Measurements from ENCODE around the gene OPRPN. TPM values are rescaled to one million over a fixed set of nuclear protein-coding genes. Genes with fewer than 3 reads are reported as not detected.

The OPRPN gene
- total RNA-seq, 1 donor from 2014 or later: not detected

- H3K4me1 Mint-ChIP-seq (ENCODE audit: unreplicated experiment): no peaks in the 10 kb centered on the region
- DNase-seq (ENCODE audit: low spot score): no peak
- H3K27ac Mint-ChIP-seq (ENCODE audit: unreplicated experiment): no peak overlapping the region
- H3K27me3 Mint-ChIP-seq (ENCODE audit: unreplicated experiment): peaks cover 3% of the 10 kb centered on the region
- no peak for TF ChIP-seq CTCF (IDR thresholded peaks at IDR 0.05; ENCODE audit: unreplicated experiment)
- no peaks in the 10 kb centered on the region for H3K9me3 Mint-ChIP-seq (ENCODE audit: unreplicated experiment)
- H3K36me3 Mint-ChIP-seq (ENCODE audit: low read depth, unreplicated experiment): no peaks in the 10 kb centered on the region
- no peak overlapping the region for H3K4me3 Mint-ChIP-seq (ENCODE audit: unreplicated experiment)
Measured at GRCh38 chr4:70365479-70365878, 32.3 kb upstream of the OPRPN start.

- no peaks in the 10 kb centered on the region for H3K9me3 Mint-ChIP-seq (ENCODE audit: unreplicated experiment)
- H3K27me3 Mint-ChIP-seq (ENCODE audit: unreplicated experiment): peaks cover 3% of the 10 kb centered on the region
- no peak overlapping the region for H3K27ac Mint-ChIP-seq (ENCODE audit: unreplicated experiment)
- no peaks in the 10 kb centered on the region for H3K4me1 Mint-ChIP-seq (ENCODE audit: unreplicated experiment)
- TF ChIP-seq CTCF (IDR thresholded peaks at IDR 0.05; ENCODE audit: unreplicated experiment): no peak
- H3K4me3 Mint-ChIP-seq (ENCODE audit: unreplicated experiment): no peak overlapping the region
- H3K36me3 Mint-ChIP-seq (ENCODE audit: low read depth, unreplicated experiment): no peaks in the 10 kb centered on the region
- DNase-seq (ENCODE audit: low spot score): no peak
Measured at GRCh38 chr4:70367813-70368212, 29.9 kb upstream of the OPRPN start.

- no peak for DNase-seq (ENCODE audit: low spot score)
- Mint-ChIP-seq H3K4me1 (ENCODE audit: unreplicated experiment) (peaks cover 7% of the 10 kb centered on the region), H3K4me3 (ENCODE audit: unreplicated experiment) (no peak overlapping the region), H3K9me3 (ENCODE audit: unreplicated experiment) (no peaks in the 10 kb centered on the region), H3K27ac (ENCODE audit: unreplicated experiment) (no peak overlapping the region), H3K36me3 (ENCODE audit: low read depth, unreplicated experiment) (no peaks in the 10 kb centered on the region), H3K27me3 (ENCODE audit: unreplicated experiment) (peaks cover 1% of the 10 kb centered on the region)
- no peak for TF ChIP-seq CTCF (IDR thresholded peaks at IDR 0.05; ENCODE audit: unreplicated experiment)
Measured at GRCh38 chr4:70371987-70372386, 25.8 kb upstream of the OPRPN start.

GRCh38 chr4:70372760-70373159, 25.0 kb upstream of the OPRPN start:
- no peak for DNase-seq (ENCODE audit: low spot score)
- Mint-ChIP-seq H3K27me3 (ENCODE audit: unreplicated experiment) (peaks cover 1% of the 10 kb centered on the region), H3K4me1 (ENCODE audit: unreplicated experiment) (peaks cover 7% of the 10 kb centered on the region), H3K27ac (ENCODE audit: unreplicated experiment) (no peak overlapping the region), H3K4me3 (ENCODE audit: unreplicated experiment) (no peak overlapping the region), H3K36me3 (ENCODE audit: low read depth, unreplicated experiment) (no peaks in the 10 kb centered on the region), H3K9me3 (ENCODE audit: unreplicated experiment) (no peaks in the 10 kb centered on the region)
- TF ChIP-seq CTCF (IDR thresholded peaks at IDR 0.05; ENCODE audit: unreplicated experiment): no peak

GRCh38 chr4:70380578-70380977, 17.2 kb upstream of the OPRPN start:
- Mint-ChIP-seq H3K4me3 (ENCODE audit: unreplicated experiment) (no peak overlapping the region), H3K36me3 (ENCODE audit: low read depth, unreplicated experiment) (no peaks in the 10 kb centered on the region), H3K27me3 (ENCODE audit: unreplicated experiment) (peaks cover 1% of the 10 kb centered on the region), H3K27ac (ENCODE audit: unreplicated experiment) (no peak overlapping the region), H3K9me3 (ENCODE audit: unreplicated experiment) (no peaks in the 10 kb centered on the region), H3K4me1 (ENCODE audit: unreplicated experiment) (peaks cover 5% of the 10 kb centered on the region)
- TF ChIP-seq CTCF (IDR thresholded peaks at IDR 0.05; ENCODE audit: unreplicated experiment): no peak
- no peak for DNase-seq (ENCODE audit: low spot score)
